Measurements from ENCODE around the gene PRUNE1.

PRUNE1 gene

DNA sequence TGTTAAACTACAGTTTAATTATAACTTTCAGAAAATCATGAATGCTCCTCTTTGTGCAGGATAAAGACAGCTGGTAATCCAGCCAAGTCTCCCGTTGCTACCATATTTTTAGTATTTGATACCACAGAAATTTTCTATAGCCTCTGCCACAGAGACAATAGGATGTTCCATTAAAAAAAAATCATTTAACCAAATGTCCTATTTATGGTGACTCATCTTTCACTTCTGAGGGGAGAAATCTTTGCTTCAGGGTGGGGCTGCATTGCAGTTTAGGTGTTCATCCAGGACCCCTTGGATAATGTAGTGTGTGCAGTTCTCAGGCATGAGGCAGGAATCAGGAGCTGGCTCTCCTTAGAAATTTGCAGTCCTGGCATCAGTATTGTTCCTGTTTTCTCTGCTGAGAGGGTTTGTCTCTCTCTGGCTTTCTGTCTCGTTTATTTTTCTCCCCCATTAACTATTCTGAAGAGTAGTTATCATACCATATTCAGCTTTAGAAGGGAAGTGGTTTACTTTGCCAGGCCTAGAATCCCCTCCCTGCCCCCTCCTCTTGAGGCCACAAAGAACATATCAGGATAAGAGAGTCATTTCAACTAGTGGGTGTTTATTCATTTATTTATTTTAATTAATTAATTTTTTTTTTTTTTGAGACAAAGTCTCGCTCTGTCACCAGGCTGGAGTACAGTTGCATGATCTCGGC lies 3.1 kb downstream of the PRUNE1 start:
- in situ Hi-C loops (cut with HindIII; ENCODE audit: low pct_ligation_motif_present, low sequenced_read_pairs) = no loop called here
- no peak for DNase-seq
- TF ChIP-seq, protein P1, sequence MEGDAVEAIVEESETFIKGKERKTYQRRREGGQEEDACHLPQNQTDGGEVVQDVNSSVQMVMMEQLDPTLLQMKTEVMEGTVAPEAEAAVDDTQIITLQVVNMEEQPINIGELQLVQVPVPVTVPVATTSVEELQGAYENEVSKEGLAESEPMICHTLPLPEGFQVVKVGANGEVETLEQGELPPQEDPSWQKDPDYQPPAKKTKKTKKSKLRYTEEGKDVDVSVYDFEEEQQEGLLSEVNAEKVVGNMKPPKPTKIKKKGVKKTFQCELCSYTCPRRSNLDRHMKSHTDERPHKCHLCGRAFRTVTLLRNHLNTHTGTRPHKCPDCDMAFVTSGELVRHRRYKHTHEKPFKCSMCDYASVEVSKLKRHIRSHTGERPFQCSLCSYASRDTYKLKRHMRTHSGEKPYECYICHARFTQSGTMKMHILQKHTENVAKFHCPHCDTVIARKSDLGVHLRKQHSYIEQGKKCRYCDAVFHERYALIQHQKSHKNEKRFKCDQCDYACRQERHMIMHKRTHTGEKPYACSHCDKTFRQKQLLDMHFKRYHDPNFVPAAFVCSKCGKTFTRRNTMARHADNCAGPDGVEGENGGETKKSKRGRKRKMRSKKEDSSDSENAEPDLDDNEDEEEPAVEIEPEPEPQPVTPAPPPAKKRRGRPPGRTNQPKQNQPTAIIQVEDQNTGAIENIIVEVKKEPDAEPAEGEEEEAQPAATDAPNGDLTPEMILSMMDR (IDR thresholded peaks at IDR 0.05; ENCODE audit: low read depth, low read length, missing control alignments) = no peak
- no peak overlapping the region for H3K27ac ChIP-seq
- no peaks in the 10 kb centered on the region for H3K27me3 ChIP-seq (replicated peaks)
- no peak overlapping the region for H3K4me3 ChIP-seq (ENCODE audit: low read depth, low read length)
- H3K36me3 ChIP-seq (replicated peaks) = no peaks in the 10 kb centered on the region

DNA sequence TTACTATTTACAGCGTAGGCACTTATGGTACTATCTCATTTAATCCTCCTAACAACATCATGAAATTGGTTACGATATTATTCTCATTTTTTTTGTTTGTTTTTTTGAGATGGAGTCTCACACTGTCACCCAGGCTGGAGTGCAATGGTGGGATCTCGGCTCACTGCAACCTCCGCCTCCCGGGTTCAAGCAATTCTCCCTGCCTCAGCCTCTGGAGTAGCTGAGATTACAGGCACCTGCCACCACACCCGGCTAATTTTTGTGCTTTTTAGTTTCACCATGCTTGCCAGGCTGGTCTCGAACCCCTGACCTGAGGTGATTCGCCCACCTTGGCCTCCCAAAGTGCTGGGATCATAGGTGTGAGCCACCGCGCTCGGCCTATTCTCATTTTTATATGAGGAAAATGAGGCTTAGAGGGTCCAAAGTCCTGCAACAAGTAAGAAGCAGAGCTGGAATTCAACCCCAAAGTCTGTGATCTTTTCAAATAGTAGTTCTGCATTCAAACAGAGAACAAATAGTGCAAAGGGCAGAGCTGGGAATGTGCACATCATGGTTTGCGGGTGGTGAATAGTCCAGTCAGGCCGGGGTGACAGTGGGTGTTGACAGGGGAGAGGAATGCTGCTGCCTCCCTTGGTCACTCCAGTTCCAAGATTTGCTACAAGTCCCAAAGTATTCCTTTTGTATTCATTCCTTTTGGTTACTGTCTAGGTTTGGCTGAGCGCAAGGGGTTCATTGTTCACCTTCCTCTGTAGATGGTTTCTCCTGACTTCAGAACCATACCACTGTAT lies 4.6 kb downstream of the PRUNE1 start:
- Histone ChIP-seq H3K36me3 (replicated peaks) (no peaks in the 10 kb centered on the region), H3K27ac (peak overlapping the region; percentile 52), H3K4me3 (ENCODE audit: low read depth, low read length) (no peak overlapping the region), H3K27me3 (replicated peaks) (no peaks in the 10 kb centered on the region)
- in situ Hi-C loops (cut with HindIII; ENCODE audit: low pct_ligation_motif_present, low sequenced_read_pairs) = no loop called here
- peak; percentile 39 for DNase-seq
- TF ChIP-seq, protein P1 (IDR thresholded peaks at IDR 0.05; ENCODE audit: low read depth, low read length, missing control alignments) = no peak

DNA sequence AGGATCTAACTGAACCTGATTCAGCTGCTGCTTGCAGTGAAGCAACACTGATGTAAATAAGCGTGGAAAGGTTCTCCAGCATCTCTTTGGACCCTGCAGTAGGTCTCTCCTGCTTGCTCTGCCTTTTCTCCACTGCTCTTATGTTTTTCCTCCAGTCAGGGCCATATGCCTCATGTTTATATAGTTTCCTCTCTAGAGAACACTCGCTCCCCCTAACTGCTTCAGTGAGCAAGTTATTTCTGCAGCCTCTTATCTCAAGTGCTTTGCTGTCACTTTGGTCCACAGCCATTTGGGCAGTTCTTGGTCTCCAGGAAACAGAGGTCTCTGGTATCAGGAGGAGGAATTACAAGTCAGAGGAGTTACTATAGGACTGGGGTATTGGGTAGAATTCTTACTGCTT lies 5.3 kb downstream of the PRUNE1 start:
- DNase-seq = peak; percentile 65
- peak overlapping the region; percentile 52 for H3K27ac ChIP-seq
- H3K36me3 ChIP-seq (replicated peaks) = no peaks in the 10 kb centered on the region
- H3K27me3 ChIP-seq (replicated peaks) = no peaks in the 10 kb centered on the region
- in situ Hi-C loops (cut with HindIII; ENCODE audit: low pct_ligation_motif_present, low sequenced_read_pairs) = no loop called here
- TF ChIP-seq, protein P1 (IDR thresholded peaks at IDR 0.05; ENCODE audit: low read depth, low read length, missing control alignments) = peak; percentile 12
- no peak overlapping the region for H3K4me3 ChIP-seq (ENCODE audit: low read depth, low read length)

DNA sequence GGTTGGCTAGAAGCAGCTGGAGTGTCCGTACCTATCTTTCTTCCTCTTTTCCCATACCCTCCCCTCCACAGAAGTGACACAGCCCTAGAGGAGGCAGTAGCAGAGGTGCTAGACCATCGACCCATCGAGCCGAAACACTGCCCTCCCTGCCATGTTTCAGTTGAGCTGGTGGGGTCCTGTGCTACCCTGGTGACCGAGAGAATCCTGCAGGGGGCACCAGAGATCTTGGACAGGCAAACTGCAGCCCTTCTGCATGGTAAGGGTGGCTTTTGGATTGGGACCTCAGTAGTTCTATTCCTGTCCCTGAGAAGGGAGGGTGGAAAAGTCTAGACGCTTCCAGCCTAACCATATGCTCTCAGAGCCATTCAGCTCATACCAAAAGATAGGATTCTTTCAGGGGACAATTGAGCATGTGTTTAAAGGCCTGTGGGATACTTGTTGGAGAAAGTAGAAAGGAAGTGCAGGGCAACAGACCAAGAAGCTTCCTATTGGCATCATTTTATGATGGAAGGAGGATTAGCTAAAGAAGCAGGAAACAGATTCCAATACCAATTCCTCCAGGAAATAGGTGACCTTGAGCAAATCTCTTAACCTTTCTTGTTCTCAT lies 16.4 kb downstream of the PRUNE1 start:
- Histone ChIP-seq H3K27me3 (replicated peaks) (no peaks in the 10 kb centered on the region), H3K36me3 (replicated peaks) (peaks cover 18% of the 10 kb centered on the region), H3K4me3 (ENCODE audit: low read depth, low read length) (no peak overlapping the region), H3K27ac (no peak overlapping the region)
- TF ChIP-seq, protein P1 (IDR thresholded peaks at IDR 0.05; ENCODE audit: low read depth, low read length, missing control alignments) = peak; percentile 89
- in situ Hi-C loops (cut with HindIII; ENCODE audit: low pct_ligation_motif_present, low sequenced_read_pairs) = no loop called here
- peak; percentile 69 for DNase-seq

DNA sequence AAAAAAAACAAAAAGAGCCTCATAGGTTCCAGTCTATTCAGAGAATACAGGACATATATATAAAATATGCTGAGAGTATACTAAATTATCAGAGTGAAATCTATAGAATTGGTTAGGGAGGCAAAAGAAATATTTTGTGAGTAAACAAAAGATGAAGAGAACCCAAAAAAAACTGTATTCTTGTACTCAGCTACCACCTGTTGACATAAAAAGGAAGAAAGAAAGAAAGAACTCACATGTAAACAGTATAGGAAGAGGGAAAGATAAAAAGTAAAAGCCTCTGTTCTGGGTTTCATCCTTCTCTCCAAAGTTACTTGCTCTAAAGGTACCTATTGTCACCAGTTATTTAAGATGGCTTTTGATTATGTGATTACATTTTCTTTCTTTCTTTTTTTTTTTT lies 18.2 kb downstream of the PRUNE1 start:
- no peak overlapping the region for H3K4me3 ChIP-seq (ENCODE audit: low read depth, low read length)
- TF ChIP-seq, protein P1 (IDR thresholded peaks at IDR 0.05; ENCODE audit: low read depth, low read length, missing control alignments) = no peak
- no peak for DNase-seq
- H3K36me3 ChIP-seq (replicated peaks) = peaks cover 27% of the 10 kb centered on the region
- H3K27ac ChIP-seq = no peak overlapping the region
- in situ Hi-C loops (cut with HindIII; ENCODE audit: low pct_ligation_motif_present, low sequenced_read_pairs) = no loop called here
- no peaks in the 10 kb centered on the region for H3K27me3 ChIP-seq (replicated peaks)
